K562 (cell line): ENCODE measurements around the gene B3GALNT1.

Experiments used
- CREB1 ChIP-seq, 2 experiments: sonication (generic) in 1 of 2; formaldehyde crosslinking in 1 of 2; IDR thresholded peaks; 2 replicates each; pipeline versions ENCODE4 v1.6.1 to v1.8.0; 2012 to 2022; ENCODE audit warnings: inconsistent platforms in 1 of 2, mild to moderate bottlenecking in 1 of 2, missing genetic modification reagents in 1 of 2, moderate library complexity in 1 of 2
- MAX ChIP-seq: sonication (generic); formaldehyde crosslinking; IDR thresholded peaks from 2 replicates; pipeline ENCODE4 v1.9.0; 2022; ENCODE audit warnings: mild to moderate bottlenecking, missing genetic modification reagents
- MCM5 ChIP-seq: fragments of 450-650 bp; IDR thresholded peaks from 2 replicates; pipeline ENCODE4 v1.6.1; 2016; ENCODE audit warnings: low read depth
- SMAD1 ChIP-seq: fragments of 150-350 bp; IDR thresholded peaks from 2 replicates; pipeline ENCODE4 v1.6.1; 2014; ENCODE audit warnings: low read length, low read depth; ENCODE audit not compliant: partially characterized antibody
- USF1 ChIP-seq: sonication (generic); formaldehyde crosslinking; IDR thresholded peaks from 2 replicates; pipeline ENCODE4 v1.9.0; 2022; ENCODE audit warnings: mild to moderate bottlenecking, missing genetic modification reagents

GRCh38 chr3:161100994-161101393 is 4.2 kb downstream of the B3GALNT1 start:
- TF ChIP-seq SMAD1 (no peak), USF1 (CRISPR knock-in tag) (no peak), CREB1 (IDR thresholded peaks at IDR 0.05) (no peak), CREB1 (CRISPR knock-in tag; IDR thresholded peaks at IDR 0.05) (no peak), MAX (no peak), MCM5 (no peak)
